SK-N-SH (cell line): ENCODE measurements around the gene AUH. TPM values are rescaled to one million over a fixed set of nuclear protein-coding genes. Genes with fewer than 3 reads are reported as not detected.

Experiments used
- polyA plus RNA-seq, 3 experiments: library from polyadenylated mRNA; depleted of rRNA; stranded (reverse); fragments of >200 nt; gene quantifications; 2 replicates each; pipeline ENCODE4 v1.2.3, GENCODE V29; 2012

The AUH gene
- polyA plus RNA-seq, 1 of the 3 experiments (the other 2 are of a cell fraction): 7.6 TPM

Other genes starting within 250 kb of the AUH start
- gene NFIL3, start 61.9 kb upstream of the AUH start, polyA plus RNA-seq (2012; rRNA removed): 6.8 and 9.3 TPM in 2 replicates